MM.1S (cell line): ENCODE results near the gene ENKD1.

ENCODE experiments used
- EZH2 ChIP-seq: fragments of 300-600 bp; sonication (generic); optimal IDR thresholded peaks from 2 replicates; pipeline ENCODE3; 2017; ENCODE audit warnings: low read depth, mild to moderate bottlenecking, antibody characterized with exemption, low read length, mixed read lengths
- EZH2phosphoT487 ChIP-seq: fragments of 300-600 bp; sonication (generic); IDR thresholded peaks from 2 replicates; pipeline ENCODE4 v1.6.1; 2018; ENCODE audit warnings: antibody characterized with exemption, low read length
- TF ChIP-seq, protein P1 (sequence below): fragments of 300-600 bp; sonication (generic); IDR thresholded peaks from 2 replicates; pipeline ENCODE4 v1.5.1; 2016; ENCODE audit warnings: antibody characterized with exemption, low read length, mixed read lengths

GRCh38 chr16:67641779-67642708 is 24.5 kb downstream of the ENKD1 start:
- TF ChIP-seq, protein P1, sequence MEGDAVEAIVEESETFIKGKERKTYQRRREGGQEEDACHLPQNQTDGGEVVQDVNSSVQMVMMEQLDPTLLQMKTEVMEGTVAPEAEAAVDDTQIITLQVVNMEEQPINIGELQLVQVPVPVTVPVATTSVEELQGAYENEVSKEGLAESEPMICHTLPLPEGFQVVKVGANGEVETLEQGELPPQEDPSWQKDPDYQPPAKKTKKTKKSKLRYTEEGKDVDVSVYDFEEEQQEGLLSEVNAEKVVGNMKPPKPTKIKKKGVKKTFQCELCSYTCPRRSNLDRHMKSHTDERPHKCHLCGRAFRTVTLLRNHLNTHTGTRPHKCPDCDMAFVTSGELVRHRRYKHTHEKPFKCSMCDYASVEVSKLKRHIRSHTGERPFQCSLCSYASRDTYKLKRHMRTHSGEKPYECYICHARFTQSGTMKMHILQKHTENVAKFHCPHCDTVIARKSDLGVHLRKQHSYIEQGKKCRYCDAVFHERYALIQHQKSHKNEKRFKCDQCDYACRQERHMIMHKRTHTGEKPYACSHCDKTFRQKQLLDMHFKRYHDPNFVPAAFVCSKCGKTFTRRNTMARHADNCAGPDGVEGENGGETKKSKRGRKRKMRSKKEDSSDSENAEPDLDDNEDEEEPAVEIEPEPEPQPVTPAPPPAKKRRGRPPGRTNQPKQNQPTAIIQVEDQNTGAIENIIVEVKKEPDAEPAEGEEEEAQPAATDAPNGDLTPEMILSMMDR: no peak
- TF ChIP-seq EZH2 (no peak), EZH2phosphoT487 (no peak)
